Measurements from ENCODE around the gene ANO3. TPM values are rescaled to one million over a fixed set of nuclear protein-coding genes. Genes with fewer than 3 reads are reported as not detected.

ANO3 gene
- total RNA-seq, 2 experiments from 2014 or later: not detected

DNA sequence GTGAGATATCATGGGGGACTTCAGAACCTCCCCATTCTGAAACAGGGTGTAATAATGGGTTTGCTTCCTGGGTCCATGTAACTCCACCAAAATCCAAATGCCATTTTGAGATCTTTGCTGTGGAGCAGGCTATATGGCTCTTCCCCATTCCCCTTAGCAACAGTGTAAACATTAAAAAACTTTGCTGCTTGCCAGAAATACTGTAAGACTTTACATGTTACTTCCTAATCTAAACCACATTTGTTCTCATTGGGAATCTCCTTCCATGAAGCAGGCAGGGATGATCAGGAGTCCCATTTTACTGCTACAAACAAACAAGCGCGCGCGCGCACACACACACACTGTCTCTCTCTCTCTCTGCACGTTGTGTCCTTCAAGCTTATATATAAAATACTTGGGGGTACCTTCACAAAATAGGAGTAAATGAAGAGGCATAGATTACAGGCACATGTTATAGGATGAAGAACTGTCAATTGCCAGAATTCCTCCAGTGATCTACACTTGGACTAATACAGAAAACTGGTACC is 86.5 kb downstream of the ANO3 start:
- Mint-ChIP-seq H3K27me3 (no peaks in the 10 kb centered on the region), H3K9me3 (peaks cover 2% of the 10 kb centered on the region), H3K27ac (no peak overlapping the region), H3K4me1 (no peaks in the 10 kb centered on the region), H3K4me3 (no peak overlapping the region), H3K36me3 (ENCODE audit: low read depth) (no peaks in the 10 kb centered on the region)
- no peak for DNase-seq
- POLR2A ChIA-PET: no interaction called here
- CTCF ChIA-PET: no interaction called here

- no peak overlapping the region for H3K4me3 Mint-ChIP-seq
- H3K4me1 Mint-ChIP-seq: no peaks in the 10 kb centered on the region
- ChIA-PET CTCF (no interaction called here), POLR2A (no interaction called here)
- H3K36me3 Mint-ChIP-seq (ENCODE audit: low read depth): no peaks in the 10 kb centered on the region
- no peaks in the 10 kb centered on the region for H3K27me3 Mint-ChIP-seq
- H3K27ac Mint-ChIP-seq: no peak overlapping the region
- H3K9me3 Mint-ChIP-seq: peaks cover 2% of the 10 kb centered on the region
- DNase-seq: no peak
Measured at GRCh38 chr11:26420331-26420730, 88.4 kb downstream of the ANO3 start.

DNA sequence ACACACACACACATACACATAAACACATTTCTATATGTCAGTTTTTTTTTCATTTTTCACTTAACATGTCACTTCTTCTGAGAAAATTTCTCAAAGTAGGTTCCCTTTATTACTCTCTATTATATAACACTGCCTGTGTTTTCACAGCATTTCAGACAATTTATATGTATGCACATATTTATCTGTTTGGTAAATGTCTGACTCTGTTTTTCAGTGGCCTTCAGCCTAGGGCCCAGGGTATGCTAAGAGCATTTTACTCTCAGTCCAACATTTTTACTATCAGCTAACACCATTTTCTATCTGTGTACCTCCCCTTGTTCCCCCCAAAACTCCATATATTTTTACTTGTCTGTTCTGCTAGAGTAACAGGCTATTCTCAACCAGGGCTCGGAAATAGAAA is 92.3 kb downstream of the ANO3 start:
- no peak overlapping the region for H3K27ac Mint-ChIP-seq
- H3K9me3 Mint-ChIP-seq: peaks cover 3% of the 10 kb centered on the region
- POLR2A ChIA-PET: no interaction called here
- H3K4me1 Mint-ChIP-seq: no peaks in the 10 kb centered on the region
- H3K27me3 Mint-ChIP-seq: no peaks in the 10 kb centered on the region
- CTCF ChIA-PET: no interaction called here
- H3K36me3 Mint-ChIP-seq (ENCODE audit: low read depth): no peaks in the 10 kb centered on the region
- H3K4me3 Mint-ChIP-seq: no peak overlapping the region
- DNase-seq: no peak

DNA sequence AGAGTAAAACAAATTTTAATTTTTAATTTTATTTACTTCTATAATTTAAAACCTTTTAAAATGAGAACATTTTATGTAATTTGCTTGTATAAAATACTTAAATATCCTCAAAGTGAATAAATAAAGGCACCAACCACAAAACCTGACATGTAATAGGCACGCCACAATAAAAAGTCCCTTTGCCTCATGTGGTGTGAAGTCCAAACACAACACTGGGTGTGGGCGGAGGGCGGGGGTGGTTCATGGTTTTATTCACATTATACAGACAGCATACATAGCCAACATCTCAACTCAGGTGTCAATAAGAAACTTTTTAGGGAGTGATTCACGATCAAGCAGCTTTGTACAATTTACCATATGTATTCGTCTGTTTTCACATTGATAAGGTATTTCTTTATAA is 107.9 kb downstream of the ANO3 start:
- DNase-seq: no peak
- ChIA-PET CTCF (no interaction called here), POLR2A (no interaction called here)
- H3K27me3 Mint-ChIP-seq: no peaks in the 10 kb centered on the region
- no peak overlapping the region for H3K4me3 Mint-ChIP-seq
- H3K27ac Mint-ChIP-seq: no peak overlapping the region
- no peaks in the 10 kb centered on the region for H3K4me1 Mint-ChIP-seq
- H3K36me3 Mint-ChIP-seq (ENCODE audit: low read depth): no peaks in the 10 kb centered on the region
- peaks cover 9% of the 10 kb centered on the region for H3K9me3 Mint-ChIP-seq

DNA sequence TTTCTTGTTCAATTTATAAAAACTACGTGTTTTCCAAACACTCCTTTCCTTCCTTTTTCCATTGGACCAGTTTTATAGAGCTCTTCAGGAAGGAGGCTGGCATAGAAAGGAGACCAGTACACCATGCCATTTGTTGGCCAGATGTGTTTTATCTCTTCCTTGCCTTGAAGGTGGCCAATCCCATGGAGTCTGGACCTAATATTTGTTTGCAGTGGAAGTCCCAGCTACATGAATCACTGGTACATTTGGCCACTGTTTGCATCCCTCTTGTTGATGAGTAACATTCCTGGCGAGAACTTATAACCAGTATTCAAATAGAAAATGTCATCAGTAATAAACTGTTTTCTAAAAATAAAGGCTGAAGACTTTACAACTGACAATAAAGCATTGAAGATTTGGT is 110.2 kb downstream of the ANO3 start:
- H3K9me3 Mint-ChIP-seq: peaks cover 5% of the 10 kb centered on the region
- ChIA-PET CTCF (no interaction called here), POLR2A (no interaction called here)
- no peak overlapping the region for H3K4me3 Mint-ChIP-seq
- no peaks in the 10 kb centered on the region for H3K36me3 Mint-ChIP-seq (ENCODE audit: low read depth)
- H3K27me3 Mint-ChIP-seq: no peaks in the 10 kb centered on the region
- no peaks in the 10 kb centered on the region for H3K4me1 Mint-ChIP-seq
- no peak for DNase-seq
- H3K27ac Mint-ChIP-seq: no peak overlapping the region

GRCh38 chr11:26443617-26444016 is 111.7 kb downstream of the ANO3 start:
- Mint-ChIP-seq H3K27me3 (no peaks in the 10 kb centered on the region), H3K36me3 (ENCODE audit: low read depth) (no peaks in the 10 kb centered on the region), H3K27ac (no peak overlapping the region), H3K4me1 (no peaks in the 10 kb centered on the region), H3K9me3 (peaks cover 5% of the 10 kb centered on the region), H3K4me3 (no peak overlapping the region)
- ChIA-PET POLR2A (no interaction called here), CTCF (no interaction called here)
- DNase-seq: no peak

- H3K27me3 Mint-ChIP-seq: no peaks in the 10 kb centered on the region
- CTCF ChIA-PET: no interaction called here
- H3K36me3 Mint-ChIP-seq (ENCODE audit: low read depth): no peaks in the 10 kb centered on the region
Measured at GRCh38 chr11:26457636-26458035, 125.7 kb downstream of the ANO3 start.

GRCh38 chr11:26465274-26465673 is 133.3 kb downstream of the ANO3 start:
- ChIA-PET POLR2A (no interaction called here), CTCF (no interaction called here)
- H3K4me3 Mint-ChIP-seq: no peak overlapping the region
- DNase-seq: no peak
- no peak overlapping the region for H3K27ac Mint-ChIP-seq
- no peaks in the 10 kb centered on the region for H3K9me3 Mint-ChIP-seq
- no peaks in the 10 kb centered on the region for H3K36me3 Mint-ChIP-seq (ENCODE audit: low read depth)
- no peaks in the 10 kb centered on the region for H3K27me3 Mint-ChIP-seq
- H3K4me1 Mint-ChIP-seq: no peaks in the 10 kb centered on the region

More at GRCh38 chr11:26457636-26458035, 125.7 kb downstream of the ANO3 start:
- POLR2A ChIA-PET: no interaction called here
- no peak overlapping the region for H3K4me3 Mint-ChIP-seq
- peaks cover 3% of the 10 kb centered on the region for H3K9me3 Mint-ChIP-seq
- no peak for DNase-seq
- no peaks in the 10 kb centered on the region for H3K4me1 Mint-ChIP-seq
- H3K27ac Mint-ChIP-seq: no peak overlapping the region

GRCh38 chr11:26467506-26467905 is 135.6 kb downstream of the ANO3 start:
- ChIA-PET POLR2A (no interaction called here), CTCF (no interaction called here)
- Mint-ChIP-seq H3K27me3 (no peaks in the 10 kb centered on the region), H3K4me1 (no peaks in the 10 kb centered on the region), H3K9me3 (no peaks in the 10 kb centered on the region), H3K4me3 (no peak overlapping the region), H3K27ac (no peak overlapping the region), H3K36me3 (ENCODE audit: low read depth) (no peaks in the 10 kb centered on the region)
- no peak for DNase-seq

DNA sequence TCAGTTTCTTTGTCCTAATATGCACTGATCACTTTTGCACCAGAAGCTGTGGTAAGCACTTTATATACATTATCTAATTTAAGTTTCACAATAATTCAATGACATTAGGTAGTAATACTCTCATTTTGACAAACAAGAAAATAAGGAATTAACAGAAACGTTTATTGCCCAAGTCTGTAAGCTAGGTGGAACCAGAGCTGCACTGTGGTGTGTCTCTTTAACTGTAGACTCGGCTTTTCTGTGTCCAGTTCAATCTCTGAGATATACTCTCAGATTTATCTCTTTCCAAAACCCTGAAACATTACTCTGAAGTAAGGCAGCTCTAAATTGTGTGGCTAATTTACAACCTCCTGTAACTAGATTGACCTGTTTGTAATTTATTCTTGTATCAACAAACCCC is 139.1 kb downstream of the ANO3 start:
- no peak for DNase-seq
- H3K27me3 Mint-ChIP-seq: no peaks in the 10 kb centered on the region
- H3K4me3 Mint-ChIP-seq: no peak overlapping the region
- no peaks in the 10 kb centered on the region for H3K9me3 Mint-ChIP-seq
- POLR2A ChIA-PET: no interaction called here
- H3K27ac Mint-ChIP-seq: no peak overlapping the region
- no peaks in the 10 kb centered on the region for H3K36me3 Mint-ChIP-seq (ENCODE audit: low read depth)
- CTCF ChIA-PET: no interaction called here
- H3K4me1 Mint-ChIP-seq: no peaks in the 10 kb centered on the region

DNA sequence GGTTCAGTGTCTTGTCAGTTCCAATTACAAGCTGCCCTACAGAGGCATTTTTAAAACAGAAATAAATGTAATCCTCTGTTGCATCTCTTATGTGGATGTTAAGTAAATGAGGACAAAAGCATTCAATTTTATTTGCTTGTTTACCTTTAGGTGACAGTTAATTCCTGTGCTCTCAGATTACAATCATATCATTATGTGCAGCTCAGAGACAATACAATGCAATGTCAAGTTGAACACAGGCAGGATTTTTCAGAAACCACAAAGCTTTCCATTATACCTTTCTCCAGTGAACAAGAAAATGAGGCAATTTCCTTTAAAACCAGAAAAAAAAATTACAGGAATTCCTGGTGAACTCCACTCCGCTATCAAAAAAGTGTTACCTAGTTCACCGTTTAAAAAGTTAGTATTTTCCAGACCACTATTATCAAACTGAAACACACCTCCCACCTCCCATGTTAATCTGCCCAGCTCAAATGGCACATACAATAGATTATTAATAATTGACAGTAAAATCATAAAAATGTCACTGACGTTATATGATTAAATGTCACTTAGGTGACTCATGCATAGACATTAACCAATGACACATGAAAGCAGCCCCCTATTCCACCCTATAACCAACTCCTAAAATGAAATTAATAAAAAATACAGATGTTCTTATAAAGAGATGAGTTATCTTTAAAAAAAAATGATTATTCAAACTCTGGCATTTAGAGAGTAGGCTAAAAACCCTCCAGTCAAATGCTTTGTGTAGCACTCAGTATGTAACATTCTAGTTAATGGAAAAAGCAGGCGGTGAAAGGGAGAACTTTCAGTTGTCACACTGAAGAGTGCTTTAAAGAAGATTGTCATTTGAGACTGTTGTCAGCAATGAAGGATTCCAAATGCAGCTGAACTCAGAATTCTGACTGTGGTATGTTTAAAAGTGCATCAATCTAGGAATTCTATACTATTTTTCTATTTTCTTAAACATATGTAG is 141.6 kb downstream of the ANO3 start:
- Mint-ChIP-seq H3K27ac (no peak overlapping the region), H3K36me3 (ENCODE audit: low read depth) (no peaks in the 10 kb centered on the region), H3K4me3 (no peak overlapping the region), H3K9me3 (no peaks in the 10 kb centered on the region), H3K27me3 (no peaks in the 10 kb centered on the region), H3K4me1 (no peaks in the 10 kb centered on the region)
- ChIA-PET CTCF (no interaction called here), POLR2A (no interaction called here)
- no peak for DNase-seq

DNA sequence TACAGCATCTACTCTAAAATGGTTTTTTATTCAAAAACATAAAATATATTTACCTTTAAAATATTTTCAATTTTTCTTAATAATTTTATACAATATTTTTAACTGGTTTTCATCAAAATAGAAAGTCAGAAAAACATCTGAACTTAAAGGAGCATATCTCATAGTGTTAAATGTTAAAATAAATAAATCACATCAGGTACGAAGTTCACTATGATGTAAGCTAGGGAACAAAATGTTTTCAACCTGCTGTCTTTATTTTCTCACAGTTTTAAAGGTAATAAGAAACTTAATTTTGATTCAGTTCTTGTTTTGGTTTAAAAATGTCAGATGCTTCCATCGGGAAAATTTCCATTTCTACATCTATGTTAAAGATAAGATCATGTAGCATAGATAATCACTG is 142.5 kb downstream of the ANO3 start:
- Mint-ChIP-seq H3K36me3 (ENCODE audit: low read depth) (no peaks in the 10 kb centered on the region), H3K9me3 (no peaks in the 10 kb centered on the region), H3K27ac (no peak overlapping the region), H3K4me3 (no peak overlapping the region), H3K27me3 (no peaks in the 10 kb centered on the region), H3K4me1 (no peaks in the 10 kb centered on the region)
- ChIA-PET POLR2A (no interaction called here), CTCF (no interaction called here)
- DNase-seq: no peak

DNA sequence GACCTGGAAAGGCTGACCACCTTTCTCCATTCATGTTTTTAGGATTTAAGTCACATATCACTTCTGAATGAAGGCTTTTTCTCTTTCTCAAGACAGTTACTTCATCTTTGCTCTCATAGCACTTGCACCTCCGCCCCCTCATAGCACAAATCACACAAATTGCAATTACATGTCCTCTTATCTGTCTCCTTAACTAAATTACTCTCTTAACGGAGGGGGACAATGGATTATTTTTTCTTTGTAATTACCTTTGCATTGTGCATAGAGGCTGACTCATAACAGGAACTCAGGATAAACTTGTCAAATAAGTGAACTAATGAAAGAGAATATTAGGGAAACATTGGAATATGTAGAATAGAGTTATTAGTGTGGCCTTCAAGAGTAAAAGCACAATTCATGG is 145.5 kb downstream of the ANO3 start:
- H3K36me3 Mint-ChIP-seq (ENCODE audit: low read depth): no peaks in the 10 kb centered on the region
- H3K27me3 Mint-ChIP-seq: no peaks in the 10 kb centered on the region
- DNase-seq: no peak
- ChIA-PET POLR2A (no interaction called here), CTCF (no interaction called here)
- no peaks in the 10 kb centered on the region for H3K9me3 Mint-ChIP-seq
- H3K4me3 Mint-ChIP-seq: no peak overlapping the region
- no peak overlapping the region for H3K27ac Mint-ChIP-seq
- no peaks in the 10 kb centered on the region for H3K4me1 Mint-ChIP-seq

DNA sequence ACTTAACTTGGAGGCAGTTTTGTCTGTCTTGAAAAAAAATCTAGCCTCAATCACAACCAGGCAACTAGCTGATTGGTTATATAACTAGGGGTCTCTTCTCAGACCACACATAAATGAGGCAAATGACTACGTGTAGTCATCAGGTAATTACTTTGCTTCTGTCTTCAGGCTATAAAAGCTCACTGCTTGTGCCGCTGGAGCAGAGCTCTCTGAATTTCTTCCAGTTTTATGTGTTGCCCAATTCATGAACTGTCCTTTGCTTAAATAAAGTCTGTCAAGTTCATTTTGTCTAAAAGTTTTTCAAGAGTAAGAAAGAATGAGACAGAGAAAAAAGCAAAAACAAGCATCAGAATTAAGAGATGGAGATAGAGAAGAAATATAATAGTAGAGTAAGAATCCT is 146.8 kb downstream of the ANO3 start:
- no peaks in the 10 kb centered on the region for H3K4me1 Mint-ChIP-seq
- H3K4me3 Mint-ChIP-seq: no peak overlapping the region
- no peaks in the 10 kb centered on the region for H3K27me3 Mint-ChIP-seq
- no peaks in the 10 kb centered on the region for H3K9me3 Mint-ChIP-seq
- ChIA-PET CTCF (no interaction called here), POLR2A (no interaction called here)
- no peak overlapping the region for H3K27ac Mint-ChIP-seq
- no peak for DNase-seq
- no peaks in the 10 kb centered on the region for H3K36me3 Mint-ChIP-seq (ENCODE audit: low read depth)
